T-helper 22 cell (primary cell): ENCODE data around the gene KXD1.
"Not testable (repeated sequence)": the region's sequence is repeated elsewhere in the genome, so short reads cannot be mapped to it uniquely, and the experiment has no call there.

Experiments
- DNase-seq: peaks from one replicate; pipeline ENCODE4 v3.0.0-alpha.2; 2020; ENCODE audit warnings: low read depth

KXD1 gene

GRCh38 chr19:18580311-18580710, 22.6 kb downstream of the KXD1 start:
- DNase-seq = no peak

DNA sequence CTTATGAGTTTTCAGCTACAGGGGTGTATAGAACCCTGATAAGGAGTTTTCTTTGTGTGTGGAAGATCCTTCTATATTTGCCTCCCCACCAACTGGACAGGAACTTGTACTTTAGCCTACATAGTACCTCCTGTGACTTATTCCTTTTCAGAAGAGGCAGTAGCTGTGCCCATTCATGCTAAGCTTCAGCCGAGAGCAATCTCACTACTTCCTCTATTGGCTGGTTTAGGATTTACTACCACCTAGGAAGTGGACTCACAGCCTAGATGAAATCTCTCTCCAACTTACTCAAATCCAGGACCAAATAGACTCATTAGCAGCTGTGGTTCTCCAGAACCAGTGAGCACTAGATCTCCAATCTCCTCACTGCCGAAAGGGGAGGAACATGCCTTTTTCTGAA, 28.6 kb downstream of the KXD1 start:
- no peak for DNase-seq

DNA sequence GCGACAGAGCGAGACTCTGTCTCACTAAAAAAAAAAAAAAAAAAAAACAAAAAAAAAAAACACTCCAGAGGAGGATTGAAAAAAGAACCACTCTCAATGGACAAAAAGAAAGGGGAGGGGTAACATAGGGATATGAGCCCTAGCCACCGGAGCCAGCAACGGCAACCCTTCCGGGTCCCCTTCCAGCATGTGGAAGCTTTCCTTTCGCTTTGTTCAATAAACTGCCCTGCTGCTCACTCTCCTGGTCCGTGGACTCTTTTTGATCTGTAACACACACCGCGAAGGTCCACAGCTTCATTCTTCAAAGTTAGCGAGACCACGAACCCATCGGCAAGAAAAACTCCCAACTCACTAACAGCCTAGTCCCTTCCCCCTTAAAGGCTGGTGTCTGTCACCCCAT, 29.9 kb downstream of the KXD1 start:
- DNase-seq = no peak

- DNase-seq = no peak
Measured at GRCh38 chr19:18587962-18588610, 30.4 kb downstream of the KXD1 start.

- DNase-seq = peak; percentile 87
Measured at GRCh38 chr19:18588611-18589379, 31.1 kb downstream of the KXD1 start, which contains the start of gene REX1BD. Gene REX1BD, plus strand, starts transcription at chr19:18588798. Its CDS starts 4 bp downstream, at chr19:18588802.

DNA sequence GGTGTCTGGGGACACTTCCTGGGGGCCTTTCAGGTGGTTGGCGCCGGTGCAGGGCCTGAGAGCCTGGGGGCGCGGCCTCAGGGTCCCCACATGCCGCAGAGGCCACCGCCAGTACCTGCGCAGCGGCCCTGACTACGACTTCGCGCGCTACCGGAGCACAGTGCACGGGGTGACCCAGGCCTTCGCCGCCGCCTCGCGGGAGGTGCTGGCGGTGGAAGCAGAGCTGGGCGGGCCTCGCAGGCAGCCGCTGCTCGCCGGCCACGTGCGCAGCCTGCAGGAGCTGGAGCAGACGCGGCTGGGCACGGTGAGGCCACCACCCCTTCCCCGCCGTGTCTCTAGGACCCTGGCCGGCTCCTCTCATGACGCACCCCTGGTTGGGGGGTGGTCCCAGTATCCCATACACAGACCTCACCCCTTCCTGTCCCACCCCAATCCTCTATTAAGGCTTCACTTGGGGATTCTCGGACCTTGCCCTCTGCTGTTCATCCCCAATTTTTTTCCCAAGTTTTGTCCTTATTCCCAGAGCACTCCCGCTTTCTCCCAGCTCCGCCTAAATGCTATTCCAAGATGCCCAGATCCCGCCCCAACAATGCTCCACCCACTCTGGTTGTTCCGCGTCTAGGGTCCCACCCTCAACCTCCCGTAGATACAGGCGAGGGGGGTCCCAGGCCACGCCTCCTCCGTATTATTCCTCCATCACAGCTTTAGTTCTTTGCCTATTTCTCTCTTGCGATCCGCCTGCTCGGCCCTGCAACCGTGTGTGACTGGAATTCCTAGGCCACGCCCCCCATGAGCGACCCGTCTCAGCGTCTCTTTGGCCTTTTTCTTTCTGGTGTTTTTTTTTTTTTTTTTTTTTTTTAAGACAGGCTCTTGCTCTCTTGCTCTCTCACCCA, 32.0 kb downstream of the KXD1 start:
- DNase-seq = no peak

GRCh38 chr19:18590273-18591272, 32.9 kb downstream of the KXD1 start:
- DNase-seq = no peak

DNA sequence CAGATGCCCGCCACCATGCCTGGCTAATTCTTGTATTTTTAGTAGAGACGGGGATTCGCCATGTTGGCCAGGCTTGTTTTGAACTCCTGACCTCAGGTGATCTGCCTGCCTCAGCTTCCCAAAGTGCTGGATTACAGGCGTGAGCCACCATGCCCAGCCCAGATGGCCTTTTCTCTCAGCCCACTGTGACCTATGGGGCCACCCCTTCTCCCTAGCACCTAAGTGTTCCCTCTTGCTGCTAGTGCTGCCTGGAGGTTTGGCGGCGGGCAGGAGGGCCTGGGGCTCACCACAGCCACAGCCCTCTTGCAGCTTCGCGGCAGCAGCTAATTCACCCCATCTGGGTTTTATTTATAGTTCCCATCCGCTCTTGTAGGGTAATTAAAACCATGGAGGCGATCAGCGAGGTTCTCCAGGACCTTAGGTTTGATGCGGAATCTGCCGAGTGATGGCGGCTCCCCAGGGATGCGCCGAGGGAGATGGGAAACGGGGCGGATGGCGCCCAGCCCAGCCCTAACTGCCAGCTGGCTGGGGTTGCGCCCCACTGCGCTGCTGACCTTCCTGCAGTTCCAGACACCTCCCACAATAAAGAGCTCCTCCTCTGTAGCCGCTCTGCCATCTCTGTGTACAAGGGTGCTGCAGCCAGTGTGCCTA, 34.2 kb downstream of the KXD1 start:
- no peak for DNase-seq

DNA sequence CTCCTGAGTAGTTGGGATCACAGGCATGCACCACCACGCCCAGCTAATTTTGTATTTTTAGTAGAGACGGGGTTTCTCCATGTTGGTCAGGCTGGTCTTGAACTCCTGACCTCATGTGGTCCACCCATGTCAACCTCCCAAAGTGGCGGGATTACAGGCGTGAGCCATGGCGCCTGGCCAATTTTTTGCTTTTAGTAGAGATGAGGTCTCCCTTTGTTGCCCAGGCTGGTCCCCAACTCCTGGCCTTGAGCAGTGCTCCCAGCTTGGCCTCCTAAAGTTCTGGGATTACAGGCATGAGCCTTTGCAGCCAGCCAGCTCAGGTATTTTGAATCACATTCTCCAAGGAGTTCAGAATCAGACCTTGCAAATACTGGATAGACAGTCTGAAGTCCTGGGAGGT, 35.1 kb downstream of the KXD1 start:
- not testable (repeated sequence) for DNase-seq

GRCh38 chr19:18593367-18594095, 35.9 kb downstream of the KXD1 start:
- no peak for DNase-seq

- DNase-seq = peak; percentile 48
Measured at GRCh38 chr19:18594096-18594823, 36.6 kb downstream of the KXD1 start.

DNA sequence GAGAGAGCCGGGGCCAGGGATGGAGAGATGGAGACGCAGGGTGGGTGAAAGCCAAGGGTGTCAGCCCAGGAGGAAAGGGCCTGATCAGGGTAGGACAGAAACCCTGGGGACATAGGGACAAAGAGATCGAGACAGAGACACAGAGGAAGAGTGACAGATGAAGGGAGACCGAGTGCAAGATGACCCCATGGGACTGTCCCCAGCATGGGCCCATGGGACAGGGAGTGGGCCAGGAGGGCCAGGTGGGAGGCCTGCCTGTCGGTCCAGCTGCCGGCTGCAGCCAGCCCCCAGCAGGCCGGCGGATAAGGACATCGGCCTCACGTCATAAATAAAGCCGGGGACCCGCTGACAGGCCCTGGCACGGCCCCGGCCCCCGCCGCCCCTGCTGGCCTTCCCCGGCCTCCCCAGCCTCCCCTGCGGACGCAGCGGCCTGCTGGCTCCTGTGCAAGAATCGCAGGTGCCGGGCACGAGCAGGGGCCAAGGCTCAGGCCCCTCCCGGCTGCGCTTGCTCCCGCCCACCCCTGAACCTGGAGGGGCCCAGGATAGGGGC, 37.2 kb downstream of the KXD1 start:
- DNase-seq = no peak

DNA sequence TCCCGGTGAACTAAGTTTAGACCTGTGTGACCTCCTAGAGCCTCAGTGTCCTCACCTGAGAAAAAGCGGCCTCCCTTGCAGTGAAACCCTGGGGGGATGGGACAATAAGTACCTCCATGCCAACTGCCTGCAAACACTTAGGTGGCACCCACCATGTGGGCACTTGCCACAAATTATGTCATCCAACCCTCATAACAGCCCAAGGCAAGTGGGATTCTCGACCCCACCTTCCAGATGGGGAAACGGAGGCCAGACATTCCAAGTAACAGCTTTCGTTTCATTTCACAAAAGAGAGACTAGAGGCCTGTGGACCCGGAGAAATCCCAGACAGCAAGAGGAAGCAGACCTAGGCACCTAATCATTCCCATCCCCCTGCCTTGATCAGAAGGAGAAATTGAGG, 37.8 kb downstream of the KXD1 start:
- DNase-seq = no peak

DNA sequence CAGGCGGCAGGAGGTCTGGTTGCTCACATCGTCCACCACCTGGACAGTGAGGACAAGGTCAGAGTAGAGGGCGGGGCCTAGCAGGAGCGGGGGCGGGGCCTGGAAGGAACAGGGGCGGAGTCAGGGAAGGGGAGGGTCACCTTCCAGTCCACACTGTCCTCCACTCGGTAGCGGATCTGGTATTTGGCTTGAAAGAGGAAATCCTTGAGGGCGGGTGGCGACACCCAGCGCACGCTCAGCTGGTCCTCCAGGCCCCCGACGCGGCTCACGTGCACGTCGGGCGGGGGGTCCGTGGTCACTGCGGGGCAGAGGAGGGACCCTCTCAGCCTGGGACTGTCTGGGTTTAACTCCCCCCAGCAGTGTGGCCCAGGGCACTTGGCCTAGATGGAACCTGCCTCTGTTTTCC, 39.1 kb downstream of the KXD1 start:
- no peak for DNase-seq

- no peak for DNase-seq
Measured at GRCh38 chr19:18597809-18598660, 40.4 kb downstream of the KXD1 start.

DNA sequence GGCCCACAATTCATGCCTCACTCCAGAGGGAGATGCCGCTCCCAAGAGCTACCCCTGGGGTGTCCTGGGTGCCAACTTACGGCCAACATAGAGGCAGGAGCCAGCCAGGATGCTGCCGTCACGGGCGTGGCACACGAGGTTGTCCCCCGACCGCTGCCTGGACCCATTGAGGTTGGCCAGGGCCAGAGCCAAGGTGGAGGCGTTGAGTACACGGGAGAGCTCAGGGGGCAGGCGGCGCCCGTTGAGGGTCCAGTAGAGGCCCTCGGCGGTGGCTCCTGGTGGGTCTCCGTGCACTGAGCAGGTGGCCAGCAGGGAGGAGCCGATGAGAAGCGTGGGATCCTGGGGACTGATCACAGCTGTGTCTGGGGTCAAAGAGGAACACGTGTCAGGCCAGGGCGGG, 41.8 kb downstream of the KXD1 start:
- DNase-seq = no peak

GRCh38 chr19:18600692-18601397, 43.2 kb downstream of the KXD1 start:
- not testable (repeated sequence) for DNase-seq

DNA sequence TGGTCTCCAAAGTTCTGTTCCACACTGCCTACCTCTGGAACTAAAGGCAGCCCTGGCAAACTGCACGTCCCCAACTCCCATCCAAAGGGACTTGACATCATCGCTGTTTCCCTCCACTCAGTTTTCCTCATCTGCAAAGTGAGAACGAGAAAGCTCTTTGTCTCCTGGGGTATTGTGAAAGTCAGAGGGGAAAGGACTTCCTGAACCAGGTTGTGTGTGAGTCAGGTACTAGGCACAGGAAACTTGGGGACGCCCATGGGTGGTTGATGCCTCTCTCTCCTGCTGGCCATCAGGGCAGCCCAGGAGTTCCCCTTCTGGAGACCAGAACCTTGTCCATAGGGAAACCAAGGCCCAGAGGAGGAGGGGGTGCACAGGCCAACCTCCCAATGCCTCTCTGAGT, 44.2 kb downstream of the KXD1 start:
- DNase-seq = no peak
